GM04503 (cell line): Measurements from ENCODE around the gene BCAR3.
"Not testable (repeated sequence)": the region's sequence is repeated elsewhere in the genome, so short reads cannot be mapped to it uniquely, and the experiment has no call there.

Experiments
- DNase-seq: peaks from one replicate; pipeline ENCODE4 v3.0.0-alpha.2; 2012; ENCODE audit warnings: low read depth

The BCAR3 gene

DNA sequence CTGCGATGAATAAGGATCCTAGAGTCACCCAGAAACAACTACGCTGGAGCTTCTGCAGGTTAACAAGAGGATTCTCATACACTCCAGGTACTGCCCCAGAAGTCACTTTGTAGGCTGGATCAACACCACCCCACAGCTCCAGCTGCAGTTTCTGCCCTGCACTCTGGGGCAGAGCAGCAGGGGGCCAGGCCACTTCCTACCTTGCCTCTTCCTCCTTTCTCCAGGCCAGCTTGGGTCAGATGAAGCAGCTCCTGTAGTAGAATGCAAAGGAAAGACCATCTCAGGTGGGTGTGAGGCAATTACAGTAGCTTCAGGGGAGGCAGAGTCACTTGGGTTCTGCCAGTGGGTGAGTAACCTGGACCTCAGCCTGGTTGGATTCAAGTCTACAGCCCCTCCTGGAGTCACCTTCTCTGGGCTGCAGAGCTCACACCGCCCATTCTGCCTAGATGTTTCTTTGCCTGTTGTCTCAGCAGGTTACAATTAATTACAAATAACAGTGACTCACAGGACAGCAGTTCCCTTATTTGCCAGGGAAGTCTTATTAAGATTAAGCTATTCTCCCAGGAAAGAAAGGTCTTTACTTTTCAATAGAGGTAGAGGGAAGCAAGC is 24.4 kb upstream of the BCAR3 start:
- DNase-seq, result no peak

DNA sequence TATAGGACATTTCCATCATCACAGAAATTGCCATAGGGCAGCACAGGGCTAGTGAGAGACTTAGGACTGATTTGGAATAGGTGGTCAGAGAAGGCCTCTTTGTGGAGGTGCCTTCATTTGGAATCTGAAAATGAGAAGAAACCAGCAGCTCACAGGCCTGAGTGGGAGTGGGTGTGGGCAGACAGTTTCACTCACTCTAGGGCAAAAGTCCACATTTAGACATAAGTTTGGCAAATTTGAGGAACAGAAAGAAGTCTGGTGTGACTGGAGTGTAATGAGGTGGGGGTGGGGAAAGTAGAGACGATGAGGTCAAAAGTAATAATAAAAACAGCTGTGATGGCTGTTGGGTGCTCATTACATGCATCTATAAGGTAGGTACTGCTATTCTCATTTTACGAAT is 22.4 kb upstream of the BCAR3 start:
- no peak for DNase-seq

DNA sequence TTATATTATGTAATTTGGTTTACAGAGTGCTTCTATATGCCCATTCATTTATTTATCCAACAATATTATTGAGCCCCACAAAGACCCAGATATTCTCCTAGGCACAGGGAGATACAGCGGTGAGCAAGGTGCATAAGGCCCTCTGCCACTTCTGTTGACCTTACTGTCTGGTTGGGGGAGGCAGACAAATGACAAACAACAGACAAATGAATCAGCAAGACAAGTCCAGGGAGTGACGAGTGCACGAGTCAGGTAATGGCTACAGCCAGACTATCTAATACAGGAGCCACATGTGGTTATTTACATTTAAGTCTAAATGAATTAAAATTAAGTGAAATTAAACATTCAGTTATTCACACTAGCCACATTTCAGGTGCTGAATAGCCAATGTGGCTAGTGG is 22.0 kb upstream of the BCAR3 start:
- no peak for DNase-seq

DNA sequence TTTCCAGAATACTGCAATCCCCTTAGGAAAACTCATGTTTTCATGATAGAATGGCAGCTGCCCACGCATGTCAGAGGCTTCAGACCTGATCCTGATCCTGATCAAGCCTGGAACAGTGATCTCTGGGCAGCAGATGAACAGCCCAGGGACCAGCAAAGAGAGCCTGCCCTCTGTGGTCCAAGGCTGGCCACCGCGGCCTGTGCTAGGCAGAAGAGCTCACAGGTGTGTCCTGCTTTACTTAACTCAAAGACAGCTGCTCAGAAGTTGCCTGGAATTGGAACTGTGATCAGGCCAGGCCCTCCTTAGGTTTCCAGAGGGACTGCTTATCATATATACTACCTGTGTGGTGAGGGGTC is 21.2 kb upstream of the BCAR3 start:
- DNase-seq, result no peak

DNA sequence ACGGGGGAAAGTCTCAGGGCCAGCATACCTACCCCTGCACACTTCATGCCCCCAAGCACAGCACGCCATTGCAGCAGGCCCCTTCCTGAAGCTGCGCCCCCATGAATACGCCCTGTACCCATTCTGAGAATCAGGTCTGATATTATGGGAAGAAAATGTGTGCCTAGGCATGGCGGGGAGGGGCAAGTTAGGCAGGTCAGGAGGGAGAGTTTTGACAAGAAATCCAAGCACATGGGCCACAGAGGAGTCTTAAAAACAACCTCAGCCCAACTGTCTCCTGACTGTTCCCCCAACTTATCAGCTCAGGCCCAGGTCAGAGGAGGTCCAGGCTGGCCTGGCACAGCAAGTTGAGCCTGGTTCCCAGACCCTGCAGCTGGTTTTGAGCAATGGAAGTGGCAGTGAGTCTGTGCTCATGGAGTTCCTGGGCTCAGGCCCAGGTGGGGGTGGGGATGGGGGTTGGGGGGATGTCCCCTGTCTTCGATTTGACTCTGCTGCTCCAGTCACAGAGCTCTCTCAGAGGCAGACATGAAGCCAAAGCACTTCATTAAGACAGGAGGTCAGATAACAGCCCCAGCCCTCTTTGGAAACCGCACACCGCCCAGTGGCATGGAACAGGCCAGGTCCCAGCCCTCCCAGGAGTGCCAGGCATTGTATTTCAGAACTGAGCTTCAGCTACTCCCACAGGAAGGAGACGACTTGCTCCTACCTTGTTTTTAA is 20.6 kb upstream of the BCAR3 start:
- DNase-seq, result no peak

DNA sequence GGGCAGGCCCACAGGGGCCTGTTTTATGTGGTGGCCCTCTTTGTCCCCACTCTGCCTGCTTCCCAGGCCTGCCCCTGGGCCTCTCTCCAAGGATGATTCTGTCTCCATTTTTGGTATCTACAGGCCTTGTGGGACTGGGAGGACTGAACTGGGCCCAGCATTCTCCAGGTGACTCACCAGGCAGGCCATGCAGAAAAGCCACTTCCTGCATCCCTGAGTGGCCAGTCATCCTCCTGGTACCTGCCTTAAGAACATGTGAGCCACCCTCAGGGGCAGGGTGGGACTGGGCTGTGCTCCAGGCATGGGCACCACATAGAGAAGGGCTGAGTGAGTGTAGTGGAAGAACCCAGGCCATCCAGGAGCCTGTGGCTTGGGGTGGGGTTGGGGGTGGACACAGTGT is 20.0 kb upstream of the BCAR3 start:
- peak; percentile 95 for DNase-seq

DNA sequence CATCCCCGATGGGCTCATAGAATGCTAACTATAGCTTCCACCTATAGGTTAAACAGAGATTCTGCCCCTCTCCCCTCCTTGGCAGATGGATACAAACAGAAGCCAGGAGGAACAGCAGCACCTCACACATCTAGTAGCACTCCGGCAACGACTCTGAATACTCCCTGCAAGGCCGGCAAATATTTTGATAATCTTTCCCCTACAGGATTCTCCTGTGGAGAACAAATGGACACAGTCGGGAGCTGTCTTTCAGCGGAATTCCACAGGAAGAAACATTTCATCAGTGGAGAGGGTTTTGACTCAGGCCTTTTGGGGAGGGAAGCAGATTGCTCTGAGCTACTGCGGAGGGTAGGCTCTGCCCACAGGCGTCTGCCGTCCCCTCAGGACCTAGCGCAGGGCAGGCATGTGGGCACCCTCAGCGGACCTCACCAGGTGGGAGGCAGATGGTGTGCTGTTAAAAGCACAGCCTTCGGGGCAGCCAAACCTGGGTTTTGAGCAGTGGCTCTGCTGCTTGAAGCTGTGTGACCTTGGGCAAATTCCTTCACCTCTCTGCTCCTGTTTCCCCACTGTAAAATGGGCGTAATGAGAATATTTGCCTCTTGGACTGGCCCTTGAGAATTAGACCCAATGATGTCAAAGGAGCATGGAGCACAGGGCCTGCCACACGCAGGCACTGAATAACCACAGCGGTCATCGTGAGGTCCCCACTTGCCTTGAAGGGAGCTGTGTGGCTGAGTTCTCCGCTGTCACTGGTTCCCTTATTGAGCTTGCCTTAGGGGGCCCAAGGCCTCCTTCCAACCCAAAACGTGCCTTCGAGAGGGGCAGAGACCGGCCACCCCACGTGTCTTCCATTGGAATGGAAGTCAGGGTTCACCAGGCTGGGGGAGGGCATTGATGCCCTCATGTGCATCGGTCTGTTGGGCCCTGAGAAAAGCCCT is 19.2 kb upstream of the BCAR3 start:
- no peak for DNase-seq

DNA sequence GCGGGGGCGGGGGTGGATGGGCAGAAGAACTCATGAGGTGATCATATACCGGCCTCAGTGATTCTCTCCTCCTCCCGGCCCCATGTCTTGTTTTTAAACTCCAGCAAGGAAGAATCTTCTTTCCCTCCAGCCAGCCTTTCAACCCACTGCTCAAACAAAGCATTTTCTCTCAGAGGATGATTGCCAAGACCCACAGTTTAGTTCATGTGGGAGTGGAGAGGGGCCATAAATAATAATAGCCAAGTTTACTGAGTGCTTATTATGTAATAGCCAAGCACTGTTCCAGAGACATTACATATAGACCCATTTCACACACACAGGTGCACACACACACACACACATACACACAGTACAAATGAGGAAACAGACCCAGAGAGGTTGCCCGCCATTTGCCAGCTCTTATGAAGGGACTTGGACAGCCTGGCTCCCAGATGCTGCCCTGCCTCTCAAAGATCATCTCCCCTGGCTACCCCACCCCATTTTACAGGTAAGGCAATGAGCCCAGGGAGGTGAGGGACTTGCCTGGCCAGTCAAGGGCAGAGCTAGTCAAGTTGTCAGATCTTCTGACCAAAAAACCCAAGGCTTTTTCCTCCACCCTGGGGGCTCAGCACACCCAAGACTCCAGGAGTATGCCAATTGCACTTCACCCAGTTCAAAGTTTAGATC is 18.0 kb upstream of the BCAR3 start:
- no peak for DNase-seq

DNA sequence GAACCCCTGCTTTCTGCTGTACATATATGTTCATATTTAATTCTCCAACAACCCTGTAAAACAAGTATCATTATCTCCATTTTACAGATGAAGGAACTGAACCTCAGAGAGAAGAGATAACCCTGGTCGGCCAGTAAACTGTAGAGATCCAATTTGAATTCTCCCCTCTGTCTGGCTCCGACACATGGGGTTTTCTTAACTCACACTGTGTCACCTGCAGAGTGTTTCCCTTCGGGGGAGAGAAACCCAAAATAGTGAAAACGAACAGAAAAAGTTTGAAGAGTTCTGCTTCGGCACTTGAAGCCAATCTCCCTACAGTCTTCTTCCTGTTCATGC is 17.4 kb upstream of the BCAR3 start:
- no peak for DNase-seq

DNA sequence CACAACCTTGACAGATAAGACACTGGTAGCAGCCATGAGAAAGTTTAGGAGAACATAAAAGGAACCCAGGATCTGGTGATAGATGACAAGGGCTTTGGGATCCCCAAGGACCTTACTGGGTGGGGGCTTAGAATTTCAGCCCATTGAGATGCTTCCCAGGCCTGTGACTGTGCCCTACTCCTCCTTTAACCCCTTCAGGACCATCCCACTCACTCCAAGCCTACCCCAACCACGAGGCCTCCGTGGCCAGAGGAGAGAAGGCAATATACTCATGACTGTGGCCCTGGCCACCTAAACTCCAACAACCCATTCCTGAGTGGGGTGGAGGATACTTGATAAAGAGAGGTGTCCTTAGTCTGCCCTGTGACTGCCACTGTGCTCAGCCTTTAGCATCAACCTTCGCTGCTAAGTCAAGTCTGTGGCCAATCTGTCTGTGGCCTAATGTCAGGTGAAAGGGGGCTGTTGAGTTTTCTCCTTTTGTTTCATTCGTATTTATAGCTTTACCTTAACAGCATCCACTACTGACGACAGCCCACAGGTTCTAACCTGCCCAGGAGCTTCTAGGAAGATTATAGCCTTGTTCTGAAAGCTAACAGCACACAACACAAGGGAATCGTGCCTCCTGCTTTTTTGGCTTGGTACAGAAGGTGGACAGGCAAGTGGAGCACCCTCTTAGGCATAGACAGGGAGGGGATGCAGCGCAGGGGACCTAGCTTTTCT is 16.9 kb upstream of the BCAR3 start:
- no peak for DNase-seq

DNA sequence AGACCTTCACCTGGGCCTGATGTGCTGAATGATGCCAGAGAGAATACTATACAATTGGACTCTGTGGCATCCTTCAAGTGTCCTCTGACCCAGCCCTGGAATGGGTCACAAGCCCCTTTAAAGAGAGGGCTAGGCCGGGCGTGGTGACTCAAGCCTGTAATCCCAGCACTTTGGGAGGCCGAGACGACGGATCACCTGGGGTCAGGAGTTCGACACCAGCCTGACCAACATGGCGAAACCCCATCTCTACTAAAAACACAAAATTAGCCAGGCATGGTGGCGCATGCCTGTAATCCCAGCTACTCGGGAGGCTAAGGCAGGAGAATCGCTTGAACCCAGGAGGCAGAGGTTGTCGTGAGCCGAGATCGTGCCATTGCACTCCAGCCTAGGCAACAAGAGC is 15.9 kb upstream of the BCAR3 start:
- DNase-seq, result not testable (repeated sequence)

DNA sequence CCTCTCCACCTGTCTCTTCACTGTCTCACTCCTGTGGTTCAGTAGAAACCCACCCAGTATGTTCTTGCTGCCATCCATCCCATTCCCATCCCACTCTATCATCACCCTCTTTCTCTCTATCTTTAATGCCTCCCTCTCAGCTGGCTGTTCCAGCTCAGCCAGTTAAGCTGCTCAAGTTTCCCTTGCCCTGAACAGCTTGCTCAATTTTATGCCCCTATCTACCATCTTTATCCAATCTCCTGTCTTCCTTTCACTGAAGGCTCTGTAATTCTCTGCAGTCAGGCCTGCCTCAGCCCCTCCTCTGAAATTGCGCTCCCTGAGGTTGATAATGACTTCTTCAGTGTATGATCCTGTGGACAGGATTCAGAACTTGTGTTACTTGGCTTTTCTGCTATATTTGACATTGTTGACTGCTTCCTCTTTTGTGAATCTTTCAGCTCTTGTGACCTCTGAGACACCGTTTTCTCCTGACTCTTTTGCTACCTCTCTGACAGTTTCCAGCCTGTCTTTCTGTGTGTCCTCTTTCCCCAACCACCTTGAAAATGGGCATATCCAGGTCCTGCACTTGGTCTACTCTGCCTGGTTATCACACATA is 13.9 kb upstream of the BCAR3 start:
- no peak for DNase-seq

DNA sequence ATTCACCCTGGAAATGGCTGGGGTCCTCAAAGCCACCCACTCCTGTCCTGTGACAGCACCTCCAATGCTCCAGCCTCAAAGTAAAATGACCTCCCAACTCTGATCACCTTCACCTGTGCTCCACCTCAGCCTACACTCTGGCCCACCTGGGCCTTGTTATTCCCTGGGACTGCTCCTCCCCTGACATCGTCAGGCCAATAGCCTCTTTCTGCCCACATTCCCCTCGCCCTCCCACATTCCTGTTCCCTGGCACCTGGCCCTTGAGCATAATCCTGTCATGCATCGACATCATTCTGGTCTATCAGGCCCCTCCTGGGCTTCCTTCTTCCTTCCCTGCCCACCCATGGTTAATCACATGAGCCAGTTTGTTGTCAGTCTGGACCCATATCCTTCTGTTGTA is 13.2 kb upstream of the BCAR3 start:
- no peak for DNase-seq

DNA sequence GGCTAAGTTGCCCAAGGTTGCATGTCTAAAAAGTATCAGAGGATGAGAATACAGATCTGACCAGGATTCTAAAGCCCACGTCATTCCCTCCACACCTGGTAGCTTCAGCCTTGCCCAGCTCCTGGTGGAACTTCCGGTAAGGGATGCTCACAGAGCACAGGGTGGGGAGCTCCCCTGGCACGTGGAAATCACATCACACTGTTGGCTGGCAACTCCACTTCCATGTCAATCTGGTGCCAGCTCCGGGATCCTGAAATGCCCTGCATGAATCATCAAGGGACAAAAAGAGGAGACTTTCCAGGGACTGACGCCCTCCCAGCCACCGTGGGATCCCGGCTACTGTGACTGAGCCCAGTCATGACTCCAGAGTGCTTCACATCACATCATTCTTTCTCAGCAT is 12.4 kb upstream of the BCAR3 start:
- DNase-seq, result no peak

DNA sequence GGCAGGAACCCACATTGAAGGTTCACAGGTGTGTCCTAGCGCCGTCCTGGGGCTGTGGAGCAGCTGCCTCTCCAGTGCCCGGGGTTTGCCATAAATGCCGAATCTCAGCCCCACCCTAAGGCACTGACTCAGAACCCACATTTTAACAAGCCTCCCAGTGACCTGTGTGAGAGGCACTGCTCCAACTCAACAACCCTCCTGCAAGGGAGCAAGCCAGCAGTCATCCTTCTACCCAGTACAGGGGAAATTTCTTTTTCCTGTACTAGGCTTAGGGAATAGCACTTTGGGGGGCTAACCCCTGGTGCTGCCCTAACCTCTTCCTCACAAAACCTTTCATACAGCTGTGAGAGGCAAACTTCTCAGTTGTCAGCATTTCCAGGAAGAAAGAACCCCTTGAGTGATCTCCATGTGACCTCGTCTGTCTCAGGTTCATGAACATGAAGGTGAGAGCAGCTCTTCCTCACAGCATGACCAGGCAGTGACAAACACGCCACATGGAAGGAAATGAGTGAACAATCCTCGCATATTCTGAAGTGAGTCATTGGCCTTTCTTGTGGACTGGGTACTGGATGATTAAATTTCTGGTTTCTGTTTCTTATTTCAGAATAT is 11.4 kb upstream of the BCAR3 start:
- DNase-seq, result peak; percentile 71

DNA sequence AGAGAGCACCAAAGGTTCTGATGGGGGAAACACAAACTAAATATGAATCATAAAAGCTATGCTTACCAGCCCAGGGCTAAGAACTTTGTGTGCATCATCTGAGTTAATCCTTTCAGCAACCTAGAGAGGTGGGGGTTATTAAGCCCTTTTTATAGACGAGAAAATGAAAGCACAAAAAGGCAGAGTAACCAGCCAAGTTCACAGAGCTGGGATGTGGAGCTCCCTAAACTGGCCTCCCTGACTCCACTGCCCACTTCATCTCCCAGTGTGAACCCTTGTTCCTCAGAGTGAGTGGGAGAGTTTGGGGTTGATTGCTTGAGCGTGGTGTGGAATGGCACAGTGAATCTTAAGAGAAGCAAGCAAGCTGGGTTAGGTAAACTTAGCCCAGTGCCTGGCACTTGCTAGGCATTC is 10.8 kb upstream of the BCAR3 start:
- no peak for DNase-seq

DNA sequence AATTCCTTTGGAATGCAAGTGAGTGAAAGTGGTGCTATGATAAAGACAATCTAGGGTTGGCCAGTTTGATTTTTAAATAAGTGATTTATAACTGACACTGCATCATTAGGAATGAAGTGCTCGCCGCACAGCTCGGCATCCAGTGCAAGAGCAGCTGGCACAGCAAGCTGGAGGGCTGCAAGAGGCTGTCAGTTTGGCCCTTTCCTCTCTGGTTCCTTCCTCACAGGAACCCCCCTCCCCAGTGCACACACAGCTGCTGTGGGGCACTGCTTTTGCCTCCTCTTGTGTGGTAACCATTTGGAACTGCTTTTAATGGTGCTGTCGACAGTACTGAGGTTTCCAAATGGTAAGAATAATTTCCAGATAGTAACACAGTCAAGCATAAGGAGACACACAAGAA is 10.4 kb upstream of the BCAR3 start:
- no peak for DNase-seq

DNA sequence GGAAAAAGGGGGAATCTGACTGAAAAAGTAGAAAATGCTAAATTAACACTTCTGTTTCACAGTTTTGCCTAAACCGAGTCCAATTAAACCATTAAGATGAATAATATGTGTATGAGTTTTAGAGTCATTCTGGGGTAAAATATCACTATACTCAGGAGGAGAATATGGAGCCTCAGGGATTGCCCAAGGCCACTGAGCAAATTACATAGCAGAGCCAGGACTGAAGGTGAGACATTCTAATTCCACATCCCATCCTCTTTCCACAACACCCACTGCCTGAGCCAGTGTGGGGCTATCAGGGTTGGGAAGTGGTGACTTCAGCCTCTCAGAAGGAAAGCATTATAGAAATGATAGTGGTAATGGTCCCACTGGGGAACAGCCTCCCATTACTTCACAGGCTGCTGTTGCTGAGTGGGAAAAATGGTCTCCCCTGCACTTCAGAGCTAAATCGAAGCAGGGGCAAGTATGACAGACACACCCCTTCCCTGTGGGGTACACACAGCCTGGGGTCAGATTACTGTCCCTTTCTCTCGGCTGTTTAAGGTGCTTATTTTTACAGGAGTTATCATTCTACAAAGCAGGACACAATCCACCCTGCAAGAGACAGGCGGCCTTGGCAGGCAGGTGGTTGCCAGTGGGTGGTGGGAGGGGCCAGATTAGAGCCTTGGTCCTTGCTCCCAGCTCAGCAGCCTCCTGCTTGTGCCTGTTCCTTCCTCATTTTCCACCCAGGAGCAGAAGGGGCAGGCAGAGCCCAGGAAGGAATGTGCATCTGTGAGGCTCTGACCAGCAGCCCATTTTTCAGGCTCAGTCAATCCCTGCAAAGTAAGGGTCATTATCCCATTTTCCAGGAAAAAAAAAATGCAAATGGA is 9.5 kb upstream of the BCAR3 start:
- DNase-seq, result no peak

DNA sequence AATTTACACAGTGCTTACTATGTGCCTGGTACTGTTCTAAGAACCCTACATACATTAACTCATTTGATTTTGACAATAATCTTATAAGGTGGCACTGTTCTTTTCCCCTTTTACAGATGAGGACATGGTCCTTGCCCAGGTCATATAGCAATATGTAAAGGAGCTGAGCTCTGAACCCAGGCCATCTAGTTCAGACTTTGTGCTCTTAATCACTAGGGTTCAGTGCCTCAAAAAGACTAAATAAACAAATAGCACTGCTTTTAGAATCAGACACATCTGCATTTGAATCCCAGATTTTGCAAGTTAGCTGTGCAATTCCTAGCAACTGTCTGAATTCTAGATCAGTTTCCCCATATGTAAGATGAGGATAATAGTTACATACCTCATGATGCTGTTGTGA is 8.7 kb upstream of the BCAR3 start:
- no peak for DNase-seq

DNA sequence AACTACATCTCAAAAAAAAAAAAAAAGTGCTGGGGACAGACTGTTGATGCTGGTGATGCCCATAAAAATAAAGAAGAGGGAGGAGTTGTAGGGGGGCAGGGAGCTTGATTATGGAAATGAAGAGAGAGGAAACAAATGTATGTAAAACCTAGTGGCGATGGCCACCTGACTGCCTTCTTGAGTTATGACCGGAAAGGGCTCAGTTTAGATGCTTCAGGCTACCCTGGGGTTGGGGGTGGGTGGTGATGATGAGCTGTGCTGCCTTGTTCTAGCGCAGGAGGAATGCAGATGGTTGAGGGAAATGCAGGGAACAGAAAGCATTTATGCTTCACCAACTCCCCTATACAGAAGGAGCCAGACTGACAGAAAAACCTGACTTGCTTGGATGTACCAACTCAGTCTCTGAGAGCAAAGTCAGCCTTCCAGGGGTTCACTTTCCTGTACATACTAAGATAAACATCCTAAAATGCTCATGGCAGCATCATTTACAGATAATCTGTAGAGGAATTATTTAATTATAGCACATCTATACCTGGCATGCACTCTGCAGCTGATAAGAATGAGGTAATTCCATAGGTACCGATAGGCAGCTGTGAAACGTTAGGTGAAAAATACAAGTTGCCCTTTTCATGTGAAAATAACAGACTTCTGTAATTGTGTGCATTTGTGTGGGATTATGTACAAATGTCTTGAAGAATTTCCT is 8.0 kb upstream of the BCAR3 start:
- no peak for DNase-seq
